Right lobe of liver (tissue), 6 donors: ENCODE results near the gene SLC45A2. TPM values are rescaled to one million over a fixed set of nuclear protein-coding genes. Genes with fewer than 3 reads are reported as not detected.
"Not testable (repeated sequence)": the region's sequence is repeated elsewhere in the genome, so short reads cannot be mapped to it uniquely, and the experiment has no call there.

ENCODE experiments used
- ATAC-seq, 4 donors: fragments of 200-7000 bp; cut with Tn5 transposase; one replicate each; pipeline ENCODE4 v1.9.1; 2020; ENCODE audit warnings: mild to moderate bottlenecking in 4 of 4, moderate library complexity in 4 of 4
- DNase-seq, 3 donors: peaks; one replicate each; pipeline ENCODE4 v3.0.0-alpha.2; 2020
- H3K27ac ChIP-seq, 3 donors: fragments of 200-600 bp; one replicate each; pipeline ENCODE4 v1.8.0; 2022
- H3K27me3 ChIP-seq, 2 donors: fragments of 200-600 bp; one replicate each; pipeline ENCODE4 v1.8.0; 2022
- H3K36me3 ChIP-seq, 4 donors: fragments of 200-600 bp; sonication (generic) in 1 of 4; one replicate each; pipeline versions ENCODE4 v1.5.1 to v1.8.0; 2017 to 2022; ENCODE audit warnings: control low read depth in 1 of 4
- H3K4me1 ChIP-seq, 4 donors: fragments of 200-600 bp; sonication (generic) in 1 of 4; one replicate each; pipeline versions ENCODE4 v1.5.1 to v1.8.0; 2017 to 2022; ENCODE audit warnings: control low read depth in 1 of 4
- H3K4me3 ChIP-seq, 3 donors: fragments of 200-600 bp; one replicate each; pipeline ENCODE4 v1.8.0; 2022
- H3K9me3 ChIP-seq, 4 donors: fragments of 200-600 bp; sonication (generic) in 1 of 4; one replicate each; pipeline versions ENCODE4 v1.5.1 to v1.8.0; 2017 to 2022; ENCODE audit warnings: control low read depth in 1 of 4
- POLR2A ChIP-seq: fragments of 450-650 bp; IDR thresholded peaks from one replicate; pipeline ENCODE4 v1.6.1; 2017; ENCODE audit warnings: antibody characterized with exemption, mild to moderate bottlenecking
- WGBS: methylation state at CpG from one replicate; pipeline ENCODE4 v1.1.6; 2018; ENCODE audit warnings: low coverage, low lambda C conversion rate; ENCODE audit not compliant: insufficient coverage; ENCODE audit errors: missing lambda C conversion rate; 5-methylcytosine and 5-hydroxymethylcytosine counted together
- intact Hi-C, 2 donors: fragments of 100-400 bp; cut with DNase I; formaldehyde crosslinking; loops; one replicate each; pipeline versions ENCODE4 v1.11.2 to v1.14.1; 2022
- long read RNA-seq: library from polyadenylated mRNA; unstranded; transcript quantifications from one replicate; pipeline ENCODE4 v2.0.0, GENCODE V29; 2019
- total RNA-seq, 6 experiments: library from RNA; depleted of rRNA in 2 of 6; stranded (reverse); fragments of >200 nt in 2 of 6; fragmentation: NEBNext Ultra II Directional in 3 of 6; extraction: Animal tissue kit (Norgen Biotek cat#: 25700) in 3 of 6; gene quantifications; one replicate each; pipeline versions ENCODE4 v1.1.0 to v1.2.4, GENCODE V29; 2016 to 2023
- TF ChIP-seq, protein P1 (sequence below), 4 donors: fragments of 200-600 bp in 3 of 4; fragments of 450-650 bp in 1 of 4; IDR thresholded peaks; one replicate each; pipeline versions ENCODE4 v1.5.1 to v1.8.0; 2016 to 2022; ENCODE audit warnings: antibody characterized with exemption in 4 of 4, mild to moderate bottlenecking in 2 of 4
- donor health status: DM: no; HTN: yes; CAD: no.
- donor health status: DM: no; HTN: no; CAD: no.
- donor health status: DM: no; HTN: no; CAD: no.
- donor health status: DM: no; HTN: yes; CAD: no.
- donor health status: DM: no; HTN: yes; CAD: no.

Gene SLC45A2, protein sequence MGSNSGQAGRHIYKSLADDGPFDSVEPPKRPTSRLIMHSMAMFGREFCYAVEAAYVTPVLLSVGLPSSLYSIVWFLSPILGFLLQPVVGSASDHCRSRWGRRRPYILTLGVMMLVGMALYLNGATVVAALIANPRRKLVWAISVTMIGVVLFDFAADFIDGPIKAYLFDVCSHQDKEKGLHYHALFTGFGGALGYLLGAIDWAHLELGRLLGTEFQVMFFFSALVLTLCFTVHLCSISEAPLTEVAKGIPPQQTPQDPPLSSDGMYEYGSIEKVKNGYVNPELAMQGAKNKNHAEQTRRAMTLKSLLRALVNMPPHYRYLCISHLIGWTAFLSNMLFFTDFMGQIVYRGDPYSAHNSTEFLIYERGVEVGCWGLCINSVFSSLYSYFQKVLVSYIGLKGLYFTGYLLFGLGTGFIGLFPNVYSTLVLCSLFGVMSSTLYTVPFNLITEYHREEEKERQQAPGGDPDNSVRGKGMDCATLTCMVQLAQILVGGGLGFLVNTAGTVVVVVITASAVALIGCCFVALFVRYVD
- 1 to 10 TPM in 1 of 6 experiments, under 1 TPM in 5; 0.20 to 2.3 (median 0.37) TPM for total RNA-seq
- long read RNA-seq = 0 reads

DNA sequence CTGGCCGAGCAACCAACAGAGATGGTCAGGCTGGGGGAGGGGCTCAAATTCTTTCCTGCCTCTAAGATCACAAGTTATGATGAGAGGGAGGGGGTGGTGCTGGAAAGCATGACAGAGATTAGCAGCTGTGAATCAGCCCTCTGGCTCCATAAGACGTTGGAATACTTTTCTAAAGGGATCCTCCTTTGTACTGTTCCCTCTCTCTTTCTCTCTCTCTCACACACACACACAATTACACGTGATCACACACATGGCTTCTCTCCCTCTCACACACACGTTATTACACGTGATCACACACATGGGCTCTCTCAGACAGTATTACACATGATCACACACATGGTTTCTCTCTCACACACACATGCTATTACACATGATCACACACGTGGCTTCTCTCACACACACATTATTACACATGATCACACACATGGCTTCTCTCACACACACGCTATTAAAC is at the start of gene SLC45A2:
TSS of gene SLC45A2 (minus strand) at position 23 of the 454 bp plus-strand sequence. CDS start 110 bp downstream, outside the sequence.
- no peak within 1 kb of the TSS for H3K27ac ChIP-seq
- TF ChIP-seq POLR2A = no peak
- TF ChIP-seq, protein P1, sequence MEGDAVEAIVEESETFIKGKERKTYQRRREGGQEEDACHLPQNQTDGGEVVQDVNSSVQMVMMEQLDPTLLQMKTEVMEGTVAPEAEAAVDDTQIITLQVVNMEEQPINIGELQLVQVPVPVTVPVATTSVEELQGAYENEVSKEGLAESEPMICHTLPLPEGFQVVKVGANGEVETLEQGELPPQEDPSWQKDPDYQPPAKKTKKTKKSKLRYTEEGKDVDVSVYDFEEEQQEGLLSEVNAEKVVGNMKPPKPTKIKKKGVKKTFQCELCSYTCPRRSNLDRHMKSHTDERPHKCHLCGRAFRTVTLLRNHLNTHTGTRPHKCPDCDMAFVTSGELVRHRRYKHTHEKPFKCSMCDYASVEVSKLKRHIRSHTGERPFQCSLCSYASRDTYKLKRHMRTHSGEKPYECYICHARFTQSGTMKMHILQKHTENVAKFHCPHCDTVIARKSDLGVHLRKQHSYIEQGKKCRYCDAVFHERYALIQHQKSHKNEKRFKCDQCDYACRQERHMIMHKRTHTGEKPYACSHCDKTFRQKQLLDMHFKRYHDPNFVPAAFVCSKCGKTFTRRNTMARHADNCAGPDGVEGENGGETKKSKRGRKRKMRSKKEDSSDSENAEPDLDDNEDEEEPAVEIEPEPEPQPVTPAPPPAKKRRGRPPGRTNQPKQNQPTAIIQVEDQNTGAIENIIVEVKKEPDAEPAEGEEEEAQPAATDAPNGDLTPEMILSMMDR (IDR thresholded peaks at IDR 0.05) = no peak
- peaks cover 0 to 15% (median 3%) of the 10 kb centered on the region in 4 donors for H3K4me1 ChIP-seq
- no peaks in the 10 kb centered on the region for H3K27me3 ChIP-seq
- DNase-seq (no peak), ATAC-seq (peak in 2 of 4 donors; percentile 18 to 25)
- no peak within 1 kb of the TSS for H3K4me3 ChIP-seq
- H3K9me3 ChIP-seq = no peaks in the 10 kb centered on the region
- intact Hi-C loops = no loop called here
- peaks cover 0 to 29% (median 9%) of the 10 kb centered on the region in 4 donors for H3K36me3 ChIP-seq
- 77% methylated on average over 7 of the region's 7 CpGs for WGBS

DNA sequence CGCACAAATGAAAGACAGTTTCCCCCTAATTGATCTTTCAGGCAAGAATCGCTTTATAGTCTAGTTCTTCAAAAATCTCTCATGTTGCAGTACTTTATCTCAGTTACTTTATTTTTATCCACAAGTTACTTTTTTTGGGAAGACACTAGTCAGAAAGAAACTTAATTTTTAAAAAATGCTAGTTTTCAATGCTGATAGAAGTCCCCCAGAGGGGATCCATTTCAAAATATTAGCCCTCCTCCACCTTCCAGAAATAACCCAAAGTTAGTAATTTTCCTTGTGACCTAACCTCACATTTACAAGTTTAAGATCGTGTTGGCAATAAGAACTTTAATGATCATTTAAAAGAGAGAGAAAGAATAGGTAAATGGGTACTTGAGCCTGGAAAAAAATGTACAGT is 47.5 kb upstream of the SLC45A2 start:
- Histone ChIP-seq H3K4me1 (peaks cover 0 to 37% (median 15%) of the 10 kb centered on the region in 4 donors), H3K27ac (peak overlapping the region in 1 of 3 donors; percentile 42), H3K27me3 (no peaks in the 10 kb centered on the region), H3K36me3 (no peaks in the 10 kb centered on the region), H3K9me3 (no peaks in the 10 kb centered on the region), H3K4me3 (no peak overlapping the region)
- DNase-seq (no peak), ATAC-seq (no peak)
- intact Hi-C loops = no loop called here
- WGBS = 77% methylated on average over 3 of the region's 3 CpGs
- TF ChIP-seq POLR2A = no peak
- TF ChIP-seq, protein P1 (IDR thresholded peaks at IDR 0.05) = no peak

DNA sequence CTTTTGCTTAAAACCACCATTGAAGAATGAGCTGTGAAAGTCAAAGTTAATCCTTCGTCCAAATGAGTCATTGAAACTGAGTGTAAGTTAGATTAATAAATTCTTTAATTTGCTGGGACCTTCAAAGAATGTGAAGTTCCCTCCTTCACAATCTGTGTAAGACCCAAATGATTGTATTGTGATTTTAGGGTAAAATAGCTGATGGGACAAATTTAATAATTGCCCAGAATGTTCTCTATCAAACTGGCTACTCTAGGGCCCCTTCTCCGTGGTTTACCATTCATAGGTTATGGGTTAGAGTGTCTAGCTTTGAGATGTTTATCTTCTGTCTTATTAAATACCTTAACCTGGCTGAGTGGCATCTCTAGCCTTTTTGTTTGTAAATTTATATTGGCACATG is 46.6 kb upstream of the SLC45A2 start:
- WGBS = 71% methylated on average over 2 of the region's 2 CpGs
- Histone ChIP-seq H3K36me3 (no peaks in the 10 kb centered on the region), H3K4me3 (no peak overlapping the region), H3K27me3 (no peaks in the 10 kb centered on the region), H3K4me1 (peaks cover 0 to 42% (median 18%) of the 10 kb centered on the region in 4 donors), H3K27ac (peak overlapping the region in 2 of 3 donors; percentile 7 to 42), H3K9me3 (no peaks in the 10 kb centered on the region)
- intact Hi-C loops = no loop called here
- ATAC-seq (no peak), DNase-seq (no peak)
- TF ChIP-seq, protein P1 (IDR thresholded peaks at IDR 0.05) = no peak
- no peak for TF ChIP-seq POLR2A

DNA sequence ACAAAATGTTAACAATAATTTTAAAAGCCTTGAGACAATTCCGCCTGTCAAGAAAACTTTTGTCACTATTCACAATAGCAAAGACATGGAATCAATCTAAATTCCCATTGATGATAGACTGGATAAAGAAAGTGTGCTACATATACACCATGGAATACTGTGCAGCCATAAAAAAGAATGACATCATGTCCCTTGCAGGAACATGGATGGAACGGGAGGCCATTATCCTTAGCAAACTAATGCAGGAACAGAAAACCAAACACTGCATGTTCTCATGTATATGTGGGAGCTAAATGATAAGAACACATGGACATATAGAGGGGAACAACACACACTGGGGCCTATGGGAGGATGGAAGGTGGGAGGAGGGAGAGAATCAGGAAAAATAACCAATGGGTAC is 46.1 kb upstream of the SLC45A2 start:
- H3K27me3 ChIP-seq, ATAC-seq, H3K9me3 ChIP-seq, H3K36me3 ChIP-seq, DNase-seq, H3K4me3 ChIP-seq, intact Hi-C loops: not testable (repeated sequence)
- peak overlapping the region in 1 of 3 donors; percentile 42 for H3K27ac ChIP-seq
- WGBS = 94% methylated on average over 2 of the region's 2 CpGs
- H3K4me1 ChIP-seq = peaks cover 0 to 45% (median 20%) of the 10 kb centered on the region in 4 donors

DNA sequence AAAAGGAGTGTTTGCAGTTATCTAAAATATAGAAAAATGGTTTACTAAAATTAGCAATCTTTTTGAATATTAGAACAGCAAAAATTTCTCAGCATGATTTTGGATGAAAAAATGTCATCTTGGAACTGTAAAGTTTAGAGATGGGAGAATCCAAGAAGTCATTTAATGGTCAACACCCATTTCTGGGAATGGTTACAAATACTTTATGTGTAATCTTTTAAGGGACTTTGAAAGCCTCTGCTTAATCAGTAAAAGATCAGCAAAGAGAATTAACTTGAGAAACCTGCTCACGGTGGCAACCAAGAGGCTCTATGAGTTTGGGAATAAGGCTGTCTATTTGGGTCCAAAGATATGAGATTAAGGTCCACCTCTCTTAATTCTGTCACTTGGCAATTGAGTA is 45.6 kb upstream of the SLC45A2 start:
- ATAC-seq = peak in 3 of 4 donors; percentile 10 to 38 (median 10)
- DNase-seq = no peak
- no peak overlapping the region for H3K4me3 ChIP-seq
- H3K36me3 ChIP-seq = no peaks in the 10 kb centered on the region
- H3K9me3 ChIP-seq = no peaks in the 10 kb centered on the region
- intact Hi-C loops = no loop called here
- TF ChIP-seq, protein P1 (IDR thresholded peaks at IDR 0.05) = no peak
- no peak for TF ChIP-seq POLR2A
- H3K4me1 ChIP-seq = peaks cover 0 to 43% (median 20%) of the 10 kb centered on the region in 4 donors
- H3K27me3 ChIP-seq = no peaks in the 10 kb centered on the region
- H3K27ac ChIP-seq = peak overlapping the region in 1 of 3 donors; percentile 42
- WGBS = 36% methylated on average over 1 of the region's 1 CpG
